ENCODE data around the gene DRC3.

Gene DRC3, protein sequence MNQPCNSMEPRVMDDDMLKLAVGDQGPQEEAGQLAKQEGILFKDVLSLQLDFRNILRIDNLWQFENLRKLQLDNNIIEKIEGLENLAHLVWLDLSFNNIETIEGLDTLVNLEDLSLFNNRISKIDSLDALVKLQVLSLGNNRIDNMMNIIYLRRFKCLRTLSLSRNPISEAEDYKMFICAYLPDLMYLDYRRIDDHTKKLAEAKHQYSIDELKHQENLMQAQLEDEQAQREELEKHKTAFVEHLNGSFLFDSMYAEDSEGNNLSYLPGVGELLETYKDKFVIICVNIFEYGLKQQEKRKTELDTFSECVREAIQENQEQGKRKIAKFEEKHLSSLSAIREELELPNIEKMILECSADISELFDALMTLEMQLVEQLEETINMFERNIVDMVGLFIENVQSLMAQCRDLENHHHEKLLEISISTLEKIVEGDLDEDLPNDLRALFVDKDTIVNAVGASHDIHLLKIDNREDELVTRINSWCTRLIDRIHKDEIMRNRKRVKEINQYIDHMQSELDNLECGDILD

GRCh38 chr17:17972126-17972951 lies at the start of gene DRC3, which contains the start of gene TOM1L2:
DRC3 (plus strand) TSS chr17:17972862; CDS start chr17:17977599, 4,737 bp downstream.
TOM1L2 (minus strand) TSS chr17:17972400; CDS start chr17:17972313, 87 bp downstream.
- DNase-seq (ENCODE audit: insufficient read length, low spot score) (peak; percentile 100), FAIRE-seq (peak; percentile 100)

DNA sequence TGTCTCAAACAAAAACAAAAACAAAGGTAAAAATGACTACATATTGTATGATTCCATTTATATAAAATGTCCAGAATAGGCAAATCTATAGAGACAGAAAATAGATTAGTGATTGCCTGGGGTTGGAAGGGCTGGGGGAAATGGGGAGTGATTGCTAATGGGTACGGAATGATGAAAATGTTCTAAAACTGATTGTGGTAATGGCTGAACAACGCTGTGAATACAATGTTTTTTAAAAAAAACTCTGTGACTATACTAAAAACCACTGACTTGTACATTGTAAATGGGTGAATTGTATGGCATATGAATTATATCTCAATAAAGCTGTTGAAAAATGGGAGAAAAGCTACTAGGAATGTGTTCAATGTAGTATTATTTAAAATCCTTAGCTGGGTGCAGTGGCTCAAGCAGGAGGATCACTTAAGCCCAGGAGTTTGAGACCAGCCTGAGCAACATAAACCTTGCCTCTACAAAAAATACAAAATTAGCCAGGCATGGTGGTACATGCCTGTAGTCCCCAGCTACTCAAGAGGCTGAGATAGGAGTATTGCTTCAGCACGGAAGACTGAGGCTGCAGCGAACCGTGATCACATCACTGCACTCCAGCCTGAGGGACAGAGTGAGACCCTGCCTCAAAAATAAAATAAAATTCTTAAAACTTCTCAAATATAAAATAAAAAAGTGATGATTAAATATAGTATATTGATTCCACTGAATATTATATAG lies 48.4 kb upstream of the DRC3 start:
- FAIRE-seq (no peak), DNase-seq (ENCODE audit: insufficient read length, low spot score) (no peak)

- FAIRE-seq (no peak), DNase-seq (ENCODE audit: insufficient read length, low spot score) (no peak)
Measured at GRCh38 chr17:17924857-17925250, 47.8 kb upstream of the DRC3 start.

DNA sequence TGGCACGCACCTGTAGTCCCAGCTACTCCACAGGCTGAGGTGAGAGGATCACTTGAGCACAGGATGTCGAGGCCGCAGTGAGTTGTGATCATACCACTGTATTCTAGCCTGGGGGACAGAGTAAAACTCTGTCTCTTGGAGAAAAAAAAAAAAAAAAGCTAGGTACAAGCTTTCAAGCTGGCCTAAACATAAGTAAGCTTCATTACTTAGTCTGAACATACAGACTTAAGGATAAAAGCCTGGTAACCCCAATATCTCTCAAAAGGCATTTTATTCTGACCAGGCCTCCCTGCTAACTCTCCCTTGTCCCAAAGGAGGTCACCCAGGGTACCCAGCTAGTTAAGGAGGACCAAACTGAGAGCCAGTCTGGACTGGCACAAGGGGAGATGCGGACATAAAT lies 46.6 kb upstream of the DRC3 start:
- DNase-seq (ENCODE audit: insufficient read length, low spot score) (no peak), FAIRE-seq (no peak)

- no peak for DNase-seq (ENCODE audit: insufficient read length, low spot score)
- no peak for FAIRE-seq
Measured at GRCh38 chr17:17926840-17927449, 45.7 kb upstream of the DRC3 start.

DNA sequence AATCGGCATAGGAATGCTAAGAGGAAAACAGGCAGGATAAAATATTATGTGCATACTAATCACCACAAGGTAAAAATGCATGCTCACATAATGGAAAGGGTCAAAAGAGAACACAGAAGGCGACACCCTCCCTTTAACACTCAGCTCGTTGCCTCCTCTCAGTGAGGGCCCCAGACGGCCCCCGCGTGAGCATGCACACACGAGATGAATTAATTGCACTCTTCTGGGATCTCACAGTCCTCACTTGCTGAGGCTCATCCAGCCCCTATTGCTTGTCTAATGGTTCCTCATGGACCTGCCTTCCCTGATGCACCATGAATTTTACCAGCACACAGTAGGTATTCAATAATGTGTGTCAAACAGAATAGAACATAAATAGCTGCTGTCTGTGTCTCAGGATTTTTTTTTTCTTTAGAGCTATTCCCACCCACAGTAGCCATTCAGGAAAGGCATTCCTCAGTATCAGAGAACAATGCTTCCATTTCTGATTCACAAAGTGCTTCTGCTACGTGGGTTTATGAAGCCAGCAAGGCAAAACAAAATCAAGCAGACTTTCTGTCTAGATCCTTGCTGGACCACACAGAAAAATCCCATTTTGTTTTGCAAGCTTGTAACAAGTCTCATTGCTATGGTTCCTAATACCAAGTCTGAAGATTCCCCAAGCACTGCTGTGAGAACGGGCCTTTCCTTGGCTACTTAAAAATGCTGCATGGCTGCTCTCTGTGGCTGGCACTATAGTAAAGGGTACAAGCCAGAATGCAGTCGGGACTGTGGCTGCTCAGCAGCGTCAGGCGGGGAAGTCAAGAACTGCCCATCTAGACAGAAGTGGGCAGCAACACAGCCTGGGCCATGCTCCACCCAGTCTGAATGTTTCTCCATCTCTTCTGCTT lies 44.0 kb upstream of the DRC3 start:
- FAIRE-seq: peak; percentile 60

DNA sequence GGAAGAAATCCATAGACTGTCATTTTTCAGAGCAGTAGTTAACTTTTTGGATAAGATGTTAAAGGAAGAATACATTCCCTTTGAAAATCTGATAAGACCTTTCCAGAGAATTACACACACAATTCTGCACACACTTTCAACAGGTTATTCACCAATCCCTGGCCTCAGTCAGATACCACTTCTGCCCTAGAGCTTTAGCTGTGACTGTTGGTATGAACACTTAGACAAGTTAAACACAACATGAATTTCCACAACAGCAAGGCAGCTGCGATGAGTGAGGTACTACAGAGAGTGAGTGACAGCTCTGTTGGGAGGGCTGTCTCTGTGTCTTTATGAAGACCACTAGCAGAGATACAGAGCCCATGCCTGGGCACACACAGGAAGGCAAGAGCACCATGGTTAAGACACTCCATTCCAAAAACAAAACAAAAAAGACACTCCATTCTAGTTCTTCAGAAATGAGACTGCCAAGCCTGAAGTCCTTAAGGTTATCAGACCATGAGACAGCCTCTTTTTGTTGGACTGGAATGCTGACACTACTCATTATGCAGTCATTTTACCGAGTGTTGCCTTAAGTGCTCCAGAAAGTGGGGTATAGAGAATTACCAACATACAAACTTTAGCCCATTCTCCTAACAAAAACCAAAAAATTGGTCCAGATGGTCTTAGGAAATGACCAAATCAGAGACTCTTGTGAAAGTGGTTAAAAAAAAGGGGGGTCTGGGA lies 42.8 kb upstream of the DRC3 start:
- no peak for DNase-seq (ENCODE audit: insufficient read length, low spot score)
- FAIRE-seq: no peak

More for the DNA sequence above, 44.0 kb upstream of the DRC3 start:
- no peak for DNase-seq (ENCODE audit: insufficient read length, low spot score)

DNA sequence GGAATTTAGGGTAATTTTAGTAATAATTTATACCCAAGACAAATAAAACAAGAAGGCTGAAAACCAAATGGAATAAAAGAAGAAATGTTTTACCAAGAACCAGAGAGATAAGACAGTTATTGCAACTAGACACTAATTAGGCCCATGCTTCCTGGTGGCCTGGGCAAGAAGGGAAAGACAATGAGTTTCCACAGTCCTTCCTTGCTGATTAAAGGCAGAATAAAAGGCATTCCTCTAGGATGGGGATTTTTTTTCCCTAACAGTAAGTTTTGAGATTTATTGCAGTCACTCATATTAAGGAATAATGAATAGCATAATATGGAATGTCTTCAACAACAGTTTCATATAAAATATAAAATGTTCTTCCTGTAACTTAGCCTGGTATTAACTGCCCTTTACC lies 42.0 kb upstream of the DRC3 start:
- FAIRE-seq: no peak
- no peak for DNase-seq (ENCODE audit: insufficient read length, low spot score)

- no peak for DNase-seq (ENCODE audit: insufficient read length, low spot score)
- FAIRE-seq: peak; percentile 23
Measured at GRCh38 chr17:17931159-17931558, 41.5 kb upstream of the DRC3 start.

GRCh38 chr17:17933775-17934174 lies 38.9 kb upstream of the DRC3 start:
- no peak for FAIRE-seq
- DNase-seq (ENCODE audit: insufficient read length, low spot score): no peak

- DNase-seq (ENCODE audit: insufficient read length, low spot score) (no peak), FAIRE-seq (no peak)
Measured at GRCh38 chr17:17934214-17934613, 38.4 kb upstream of the DRC3 start.

GRCh38 chr17:17934806-17935205 lies 37.9 kb upstream of the DRC3 start:
- peak; percentile 23 for FAIRE-seq

GRCh38 chr17:17935321-17936271 lies 37.1 kb upstream of the DRC3 start:
- DNase-seq (ENCODE audit: insufficient read length, low spot score) (peak; percentile 95), FAIRE-seq (peak; percentile 98)

More at GRCh38 chr17:17934806-17935205, 37.9 kb upstream of the DRC3 start:
- no peak for DNase-seq (ENCODE audit: insufficient read length, low spot score)

GRCh38 chr17:17937201-17937853 lies 35.3 kb upstream of the DRC3 start:
- FAIRE-seq (peak; percentile 82), DNase-seq (ENCODE audit: insufficient read length, low spot score) (no peak)

GRCh38 chr17:17937958-17938357 lies 34.7 kb upstream of the DRC3 start:
- DNase-seq (ENCODE audit: insufficient read length, low spot score): no peak
- FAIRE-seq: peak; percentile 38

GRCh38 chr17:17938388-17939107 lies 34.1 kb upstream of the DRC3 start:
- peak; percentile 38 for FAIRE-seq
- no peak for DNase-seq (ENCODE audit: insufficient read length, low spot score)
